ENCODE data around the gene RAPGEF1. TPM values are rescaled to one million over a fixed set of nuclear protein-coding genes. Genes with fewer than 3 reads are reported as not detected.

Gene RAPGEF1
- total and polyA plus RNA-seq, 9 of the 15 experiments (the other 6 are each of a cell fraction or from before 2014, with no cell fraction given) = 0.06 to 44.1 (median 19.9) TPM

GRCh38 chr9:131700765-131701435 lies 39.0 kb downstream of the RAPGEF1 start:
- H3K4me3 ChIP-seq = no peak overlapping the region
- no TSS peak for BruUV-seq (replicated peaks)
- peak; percentile 88 for TF ChIP-seq ZNF316 (IDR thresholded peaks at IDR 0.05)
- no peak for TF ChIP-seq ZNF277 (CRISPR knock-in tag; IDR thresholded peaks at IDR 0.05; ENCODE audit: borderline replicate concordance)
- peak; percentile 72 for TF ChIP-seq MAFK (IDR thresholded peaks at IDR 0.05; ENCODE audit: low read length)
- TF ChIP-seq ARHGAP35 (IDR thresholded peaks at IDR 0.05; ENCODE audit: partially characterized antibody) = no peak
- no peak for TF ChIP-seq ZNF165 (CRISPR knock-in tag; IDR thresholded peaks at IDR 0.05; ENCODE audit: borderline replicate concordance)
- peak; percentile 77 for TF ChIP-seq MAFG (tag; conservative IDR thresholded peaks at IDR 0.05)
- peak; percentile 81 for TF ChIP-seq C11orf30 (IDR thresholded peaks at IDR 0.05; ENCODE audit: low read depth)
- TF ChIP-seq MAFF (IDR thresholded peaks at IDR 0.05; ENCODE audit: low read length) = peak; percentile 82
- no peak for TF ChIP-seq ZNF449 (CRISPR knock-in tag; IDR thresholded peaks at IDR 0.05)
- ATAC-seq = no peak
- no peak overlapping the region for H3K9ac ChIP-seq (ENCODE audit: insufficient read depth in 1 of 2, low read depth in 2 of 2, low read length in 2 of 2)
- peaks cover 14% of the 10 kb centered on the region for H4K20me1 ChIP-seq (replicated peaks; ENCODE audit: control insufficient read depth, insufficient read depth, low read length)
- WGBS (ENCODE audit: insufficient coverage, low coverage, missing lambda C conversion rate) = 84% methylated on average over 11 of the region's 11 CpGs
- H3K79me2 ChIP-seq (ENCODE audit: control insufficient read depth, insufficient read depth, low read length) = peaks cover 7% of the 10 kb centered on the region; the same call in 1 of the 3 replicates
- no peaks in the 10 kb centered on the region for H3K9me3 ChIP-seq (replicated peaks; ENCODE audit: control insufficient read depth, insufficient read depth, low read depth, low read length)
- H3K27me3 ChIP-seq (ENCODE audit: control insufficient read depth in 2 of 2, insufficient read depth in 2 of 2, low read length in 2 of 2) = no peaks in the 10 kb centered on the region
- POLR2A ChIA-PET = no interaction called here
- no peaks in the 10 kb centered on the region for H3K36me3 ChIP-seq (ENCODE audit: control insufficient read depth, insufficient read depth, low read length)
- H3K27ac ChIP-seq (ENCODE audit: extremely low read depth, low read depth, low read length) = no peak overlapping the region
- no peaks in the 10 kb centered on the region for H3K9me1 ChIP-seq (ENCODE audit: control insufficient read depth, insufficient read depth, low read length)
- FAIRE-seq = no peak
- CTCF ChIA-PET (ENCODE audit: low intra/inter-chr PET ratio) = no interaction called here
- H3K4me1 ChIP-seq (replicated peaks in 1 of 2; ENCODE audit: control insufficient read depth in 2 of 2, insufficient read depth in 2 of 2, low read length in 2 of 2) = peaks cover 8 to 17% of the 10 kb centered on the region in 2 experiments
- H2AFZ ChIP-seq (ENCODE audit: low read depth, low read length) = no peak overlapping the region
- in situ Hi-C loops (cut with MboI) = loop anchor here (25.0 kb wide), 1 partner anchor 989 kb away; no protein-coding TSS in a partner anchor
- H3K4me2 ChIP-seq (ENCODE audit: insufficient read depth, low read length) = no peak overlapping the region
- no peak for DNase-seq (ENCODE audit: extremely low read depth in 1 of 4, low spot score in 3 of 4)
- intact Hi-C loops (cut with micrococcal nuclease) = no loop called here
